GM12875 (cell line): Measurements from ENCODE around the gene PPEF1.
"Not testable (repeated sequence)": the region's sequence is repeated elsewhere in the genome, so short reads cannot be mapped to it uniquely, and the experiment has no call there.

Experiments
- H3K4me3 ChIP-seq: one replicate; pipeline ENCODE4 v1.5.1; 2011; ENCODE audit warnings: low read depth, low read length, control low read depth
- CTCF ChIP-seq: IDR thresholded peaks from 2 replicates; pipeline ENCODE4 v1.5.1; 2011; ENCODE audit warnings: low read depth, mild to moderate bottlenecking, control low read depth, inconsistent platforms, low read length, moderate library complexity, borderline replicate concordance; ENCODE audit not compliant: insufficient read depth

The PPEF1 gene

GRCh38 chrX:18748499-18748898, 41.1 kb downstream of the PPEF1 start:
- no peak overlapping the region for H3K4me3 ChIP-seq
- TF ChIP-seq CTCF, result no peak

- TF ChIP-seq CTCF, result no peak
- H3K4me3 ChIP-seq, result no peak overlapping the region
Measured at GRCh38 chrX:18753631-18754030, 46.2 kb downstream of the PPEF1 start.

GRCh38 chrX:18755651-18756050, 48.2 kb downstream of the PPEF1 start:
- TF ChIP-seq CTCF, result no peak

GRCh38 chrX:18757956-18758932, 50.8 kb downstream of the PPEF1 start:
- no peak overlapping the region for H3K4me3 ChIP-seq
- TF ChIP-seq CTCF, result no peak

More at GRCh38 chrX:18755651-18756050, 48.2 kb downstream of the PPEF1 start:
- H3K4me3 ChIP-seq, result no peak overlapping the region

GRCh38 chrX:18761750-18762149, 54.3 kb downstream of the PPEF1 start:
- H3K4me3 ChIP-seq, result no peak overlapping the region
- no peak for TF ChIP-seq CTCF

GRCh38 chrX:18763106-18763505, 55.7 kb downstream of the PPEF1 start:
- H3K4me3 ChIP-seq, result not testable (repeated sequence)

- no peak for TF ChIP-seq CTCF
- H3K4me3 ChIP-seq, result no peak overlapping the region
Measured at GRCh38 chrX:18769364-18769763, 61.9 kb downstream of the PPEF1 start.
